Measurements from ENCODE around the gene PDCD7. TPM values are rescaled to one million over a fixed set of nuclear protein-coding genes. Genes with fewer than 3 reads are reported as not detected.
A peak's percentile ranks its signal among the peaks of the same experiment; 100 is the strongest.
"Not testable (repeated sequence)": the region's sequence is repeated elsewhere in the genome, so short reads cannot be mapped to it uniquely, and the experiment has no call there.

Gene PDCD7
- total RNA-seq, 3 donors from 2014 or later = 35.0 to 38.7 (median 36.1) TPM

GRCh38 chr15:65101891-65102708 is 31.5 kb downstream of the PDCD7 start:
- DNase-seq (no peak), ATAC-seq (no peak)
- Mint-ChIP-seq H3K4me1 (ENCODE audit: low read depth) (peaks cover 5% of the 10 kb centered on the region), H3K36me3 (ENCODE audit: insufficient read depth) (peaks cover 26% of the 10 kb centered on the region), H3K4me3 (no peak overlapping the region), H3K27me3 (ENCODE audit: low read depth) (no peaks in the 10 kb centered on the region), H3K9me3 (no peaks in the 10 kb centered on the region)

DNA sequence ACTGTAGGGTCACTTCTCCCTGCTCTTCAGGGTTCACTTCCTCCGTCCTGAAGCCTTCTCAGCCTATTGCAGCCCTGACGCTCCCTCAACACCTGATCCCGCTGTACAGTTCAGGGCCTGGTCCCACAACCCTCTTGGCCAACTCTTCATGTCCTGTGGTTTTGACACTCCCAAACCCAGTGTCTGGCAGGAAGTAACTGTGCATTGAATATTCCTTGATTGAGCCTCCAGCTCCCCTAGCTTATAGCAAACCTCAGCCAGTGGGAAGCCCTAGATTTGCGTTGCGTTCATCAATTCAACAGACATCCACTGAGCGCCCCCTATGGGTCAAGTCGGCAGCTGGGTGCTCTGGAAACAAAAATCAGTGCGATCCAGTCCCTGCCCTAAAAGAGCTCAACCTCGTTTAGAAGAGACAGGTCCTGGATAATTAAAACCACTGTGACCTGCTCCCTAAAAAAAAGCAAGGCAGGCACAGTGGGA is 32.2 kb downstream of the PDCD7 start:
- DNase-seq (peak; percentile 52), ATAC-seq (no peak)
- no peaks in the 10 kb centered on the region for H3K27me3 Mint-ChIP-seq (ENCODE audit: low read depth)
- no peak overlapping the region for H3K4me3 Mint-ChIP-seq
- H3K36me3 Mint-ChIP-seq (ENCODE audit: insufficient read depth) = peaks cover 26% of the 10 kb centered on the region
- H3K4me1 Mint-ChIP-seq (ENCODE audit: low read depth) = peaks cover 5% of the 10 kb centered on the region
- no peaks in the 10 kb centered on the region for H3K9me3 Mint-ChIP-seq

DNA sequence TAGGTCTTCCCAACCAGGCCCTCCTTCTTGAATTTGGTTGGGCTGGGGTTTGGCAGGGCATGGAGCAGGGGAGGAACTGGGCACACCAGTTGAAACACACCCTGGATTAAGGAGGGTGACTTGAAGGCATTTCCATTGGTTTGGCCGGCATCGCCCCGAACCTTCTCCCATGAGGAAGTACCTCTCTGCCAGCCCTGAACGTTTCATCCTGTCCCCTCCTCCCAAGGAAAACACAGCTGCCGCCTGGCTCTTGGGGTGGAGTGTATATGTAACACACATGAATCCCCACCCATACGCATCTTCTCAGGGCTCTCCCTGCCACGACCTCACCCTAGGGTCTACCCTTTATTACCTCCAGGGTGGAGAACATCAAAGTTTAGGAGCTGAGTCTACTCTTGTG is 33.2 kb downstream of the PDCD7 start:
- no peak for DNase-seq
- no peaks in the 10 kb centered on the region for H3K27me3 Mint-ChIP-seq (ENCODE audit: low read depth)
- H3K9me3 Mint-ChIP-seq = no peaks in the 10 kb centered on the region
- H3K4me3 Mint-ChIP-seq = no peak overlapping the region
- H3K36me3 Mint-ChIP-seq (ENCODE audit: insufficient read depth) = peaks cover 28% of the 10 kb centered on the region
- ATAC-seq = no peak
- peaks cover 5% of the 10 kb centered on the region for H3K4me1 Mint-ChIP-seq (ENCODE audit: low read depth)

DNA sequence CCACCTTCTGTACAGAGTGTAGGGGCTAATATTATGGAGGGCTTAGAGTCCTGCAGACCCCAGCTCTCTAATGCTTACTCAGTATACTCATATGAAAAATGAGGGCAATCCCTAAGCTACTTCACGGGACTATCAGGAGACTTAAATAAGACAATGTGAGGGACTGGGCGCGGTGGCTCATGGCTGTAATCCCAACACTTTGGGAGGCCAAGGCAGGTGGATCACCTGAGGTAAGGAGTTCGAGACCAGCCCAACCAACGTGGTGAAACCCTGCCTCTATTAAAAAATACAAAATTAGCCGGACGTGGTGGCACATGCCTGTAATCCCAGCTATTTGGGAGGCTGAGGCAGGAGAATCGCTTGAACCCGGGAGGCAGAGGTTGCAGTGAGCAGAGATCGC is 33.8 kb downstream of the PDCD7 start:
- peaks cover 28% of the 10 kb centered on the region for H3K36me3 Mint-ChIP-seq (ENCODE audit: insufficient read depth)
- not testable (repeated sequence) for H3K27me3 Mint-ChIP-seq (ENCODE audit: low read depth); H3K4me1 Mint-ChIP-seq (ENCODE audit: low read depth); ATAC-seq; DNase-seq; H3K4me3 Mint-ChIP-seq; H3K9me3 Mint-ChIP-seq

GRCh38 chr15:65099336-65099735 is 34.3 kb downstream of the PDCD7 start:
- Mint-ChIP-seq H3K36me3 (ENCODE audit: insufficient read depth) (peaks cover 28% of the 10 kb centered on the region), H3K27me3 (ENCODE audit: low read depth) (no peaks in the 10 kb centered on the region), H3K4me1 (ENCODE audit: low read depth) (peaks cover 5% of the 10 kb centered on the region), H3K9me3 (no peaks in the 10 kb centered on the region), H3K4me3 (no peak overlapping the region)
- ATAC-seq = no peak
- DNase-seq = no peak

- H3K27me3 Mint-ChIP-seq (ENCODE audit: low read depth) = no peaks in the 10 kb centered on the region
- peaks cover 23% of the 10 kb centered on the region for H3K36me3 Mint-ChIP-seq (ENCODE audit: insufficient read depth)
- no peak overlapping the region for H3K4me3 Mint-ChIP-seq
- DNase-seq (no peak), ATAC-seq (no peak)
- no peaks in the 10 kb centered on the region for H3K9me3 Mint-ChIP-seq
- H3K4me1 Mint-ChIP-seq (ENCODE audit: low read depth) = peaks cover 5% of the 10 kb centered on the region
Observed at GRCh38 chr15:65097651-65098263, 35.9 kb downstream of the PDCD7 start.

DNA sequence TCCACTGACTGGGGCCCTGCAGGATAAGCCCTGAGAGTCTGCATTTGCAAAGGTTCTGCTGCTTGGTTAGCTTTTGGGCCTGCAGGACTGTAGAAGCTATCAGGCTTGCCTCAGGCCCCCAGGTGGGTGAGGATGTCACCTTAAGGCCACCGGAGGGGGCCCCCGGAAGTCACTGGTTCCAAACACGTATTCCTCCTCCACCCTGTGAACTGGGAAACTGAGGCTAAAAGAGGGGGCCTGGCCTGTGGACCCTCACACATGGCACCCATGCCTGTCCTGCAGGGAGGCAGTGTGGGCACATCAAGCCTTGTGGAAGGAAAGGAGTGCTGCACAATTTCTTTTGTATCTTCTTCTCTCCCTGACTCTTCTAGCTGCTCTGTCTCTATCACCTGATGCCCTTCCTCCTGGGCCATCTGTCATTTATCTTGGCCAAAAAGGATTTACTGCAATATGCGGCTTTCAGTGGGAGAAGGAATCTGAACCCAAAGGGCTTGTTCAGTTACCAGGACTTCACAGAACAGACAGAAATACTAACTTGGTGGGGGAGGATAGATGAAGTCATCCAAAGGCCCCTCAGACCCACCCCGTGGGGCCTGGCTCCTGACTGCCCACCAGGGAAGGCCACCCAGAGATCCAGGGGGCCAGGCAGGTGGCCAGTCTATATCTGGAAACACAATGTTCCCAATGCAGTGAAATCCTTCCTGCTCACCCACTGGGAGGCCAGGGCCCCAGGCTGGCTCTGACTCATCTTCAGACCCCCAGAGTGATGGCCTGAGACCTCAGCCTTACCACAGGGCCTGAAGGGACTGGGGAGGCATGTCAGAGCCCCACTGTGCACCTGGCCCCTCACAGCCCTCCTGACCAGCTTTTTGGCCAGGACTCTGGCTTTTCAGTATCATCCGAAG is 36.9 kb downstream of the PDCD7 start:
- DNase-seq (no peak), ATAC-seq (no peak)
- Mint-ChIP-seq H3K9me3 (no peaks in the 10 kb centered on the region), H3K4me1 (ENCODE audit: low read depth) (peaks cover 4% of the 10 kb centered on the region), H3K4me3 (no peak overlapping the region), H3K27me3 (ENCODE audit: low read depth) (no peaks in the 10 kb centered on the region), H3K36me3 (ENCODE audit: insufficient read depth) (peaks cover 23% of the 10 kb centered on the region)

- Mint-ChIP-seq H3K4me3 (no peak overlapping the region), H3K36me3 (ENCODE audit: insufficient read depth) (peaks cover 18% of the 10 kb centered on the region), H3K9me3 (no peaks in the 10 kb centered on the region), H3K27me3 (ENCODE audit: low read depth) (no peaks in the 10 kb centered on the region), H3K4me1 (ENCODE audit: low read depth) (no peaks in the 10 kb centered on the region)
- ATAC-seq (no peak), DNase-seq (no peak)
Observed at GRCh38 chr15:65095747-65096104, 37.9 kb downstream of the PDCD7 start.

GRCh38 chr15:65095011-65095746 is 38.4 kb downstream of the PDCD7 start:
- no peak overlapping the region for H3K4me3 Mint-ChIP-seq
- no peak for ATAC-seq
- H3K4me1 Mint-ChIP-seq (ENCODE audit: low read depth) = no peaks in the 10 kb centered on the region

DNA sequence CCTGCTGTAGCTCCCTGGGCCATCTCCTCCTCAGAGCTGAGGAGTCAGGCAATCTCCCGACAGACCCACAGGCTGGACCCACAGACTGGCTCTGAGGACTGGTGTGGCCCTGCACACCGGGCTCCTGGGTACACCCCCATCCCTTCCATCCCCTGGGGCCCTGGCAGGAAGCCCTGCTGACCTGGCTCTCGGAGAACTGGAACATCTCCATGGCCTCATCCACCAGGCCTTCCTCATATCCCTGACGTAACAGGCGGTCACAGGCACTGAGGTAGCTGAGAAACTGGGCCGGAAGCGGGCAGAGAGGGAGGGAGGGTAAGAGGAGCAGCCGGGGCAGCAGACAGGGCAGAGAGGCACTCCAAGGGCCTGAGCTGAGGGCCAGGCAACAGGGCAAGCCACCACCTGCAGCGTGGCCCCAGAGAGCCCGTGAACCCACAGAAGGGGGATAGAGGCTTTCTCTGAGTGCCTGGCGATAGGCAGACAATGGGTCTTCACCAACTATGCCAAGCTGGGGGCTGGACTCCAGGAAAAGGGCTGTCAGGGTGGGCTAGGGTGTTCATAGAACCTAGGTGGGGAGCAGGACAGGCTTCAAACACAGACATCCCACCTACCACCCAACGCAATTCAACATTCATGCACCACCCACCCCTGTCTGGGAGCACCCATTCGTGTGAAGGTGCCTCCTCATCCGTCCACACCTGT is 39.2 kb downstream of the PDCD7 start:
- peaks cover 15% of the 10 kb centered on the region for H3K36me3 Mint-ChIP-seq (ENCODE audit: insufficient read depth)
- H3K4me3 Mint-ChIP-seq = no peak overlapping the region
- no peak for ATAC-seq
- H3K9me3 Mint-ChIP-seq = no peaks in the 10 kb centered on the region
- no peaks in the 10 kb centered on the region for H3K4me1 Mint-ChIP-seq (ENCODE audit: low read depth)
- H3K27me3 Mint-ChIP-seq (ENCODE audit: low read depth) = no peaks in the 10 kb centered on the region
- no peak for DNase-seq

More at GRCh38 chr15:65095011-65095746, 38.4 kb downstream of the PDCD7 start:
- no peaks in the 10 kb centered on the region for H3K9me3 Mint-ChIP-seq
- peaks cover 18% of the 10 kb centered on the region for H3K36me3 Mint-ChIP-seq (ENCODE audit: insufficient read depth)
- DNase-seq = no peak
- no peaks in the 10 kb centered on the region for H3K27me3 Mint-ChIP-seq (ENCODE audit: low read depth)

GRCh38 chr15:65093793-65094170 is 39.8 kb downstream of the PDCD7 start:
- DNase-seq; H3K27me3 Mint-ChIP-seq (ENCODE audit: low read depth); H3K4me3 Mint-ChIP-seq; H3K9me3 Mint-ChIP-seq; ATAC-seq; H3K4me1 Mint-ChIP-seq (ENCODE audit: low read depth): not testable (repeated sequence)
- H3K36me3 Mint-ChIP-seq (ENCODE audit: insufficient read depth) = peaks cover 11% of the 10 kb centered on the region

DNA sequence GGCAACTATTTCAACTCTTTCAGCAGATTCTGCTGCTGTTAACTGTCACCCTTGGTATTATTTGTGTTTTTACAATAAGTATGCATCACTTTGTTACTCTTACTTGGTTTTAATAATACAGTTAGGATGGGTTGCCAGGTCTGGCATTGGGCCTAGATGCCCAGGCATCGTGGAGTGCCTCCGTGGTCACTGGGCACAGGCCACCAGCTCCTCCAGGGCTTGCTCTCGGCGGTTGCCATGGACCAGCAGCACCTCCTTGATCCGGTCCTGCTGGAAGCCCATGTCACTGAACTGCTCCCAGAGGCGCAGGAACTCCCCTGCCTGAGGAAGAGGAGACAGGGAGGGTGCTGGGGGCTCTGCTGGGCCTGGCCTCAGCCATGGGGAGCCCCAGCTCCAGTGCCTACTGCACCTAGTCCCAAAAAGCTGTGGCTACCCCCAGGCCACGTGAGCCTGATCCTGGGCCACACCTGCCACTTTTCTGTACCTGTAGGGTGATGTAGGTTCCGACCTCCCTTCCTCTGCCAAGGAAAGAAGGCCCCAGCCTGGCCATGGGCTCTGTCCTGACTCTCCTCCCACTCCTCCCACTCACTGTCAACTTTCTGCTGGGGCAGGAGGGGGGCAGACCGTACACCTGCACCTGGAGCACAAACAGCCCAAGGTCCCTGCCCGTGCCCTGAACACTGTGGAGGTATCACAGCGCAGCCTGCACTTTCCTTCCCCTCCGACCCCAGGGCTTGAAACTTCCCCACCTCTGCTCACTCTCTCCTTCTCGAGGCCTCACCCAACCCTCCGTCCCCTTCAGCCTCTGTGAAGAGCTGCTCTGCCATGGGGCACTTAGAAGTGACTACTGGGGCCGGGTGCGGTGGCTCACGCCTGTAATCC is 40.5 kb downstream of the PDCD7 start:
- H3K9me3 Mint-ChIP-seq = no peaks in the 10 kb centered on the region
- no peak for ATAC-seq
- H3K27me3 Mint-ChIP-seq (ENCODE audit: low read depth) = no peaks in the 10 kb centered on the region
- H3K36me3 Mint-ChIP-seq (ENCODE audit: insufficient read depth) = peaks cover 6% of the 10 kb centered on the region
- no peak overlapping the region for H3K4me3 Mint-ChIP-seq
- H3K4me1 Mint-ChIP-seq (ENCODE audit: low read depth) = no peaks in the 10 kb centered on the region
- DNase-seq = no peak
